ENCODE results near the gene HMGXB4. TPM values are rescaled to one million over a fixed set of nuclear protein-coding genes. Genes with fewer than 3 reads are reported as not detected.

HMGXB4 gene
- total and polyA plus RNA-seq, 4 donors: 4.0 to 9.9 (median 7.5) TPM

GRCh38 chr22:35334004-35334403, 76.7 kb downstream of the HMGXB4 start (continued):
- TF ChIP-seq, protein P1, sequence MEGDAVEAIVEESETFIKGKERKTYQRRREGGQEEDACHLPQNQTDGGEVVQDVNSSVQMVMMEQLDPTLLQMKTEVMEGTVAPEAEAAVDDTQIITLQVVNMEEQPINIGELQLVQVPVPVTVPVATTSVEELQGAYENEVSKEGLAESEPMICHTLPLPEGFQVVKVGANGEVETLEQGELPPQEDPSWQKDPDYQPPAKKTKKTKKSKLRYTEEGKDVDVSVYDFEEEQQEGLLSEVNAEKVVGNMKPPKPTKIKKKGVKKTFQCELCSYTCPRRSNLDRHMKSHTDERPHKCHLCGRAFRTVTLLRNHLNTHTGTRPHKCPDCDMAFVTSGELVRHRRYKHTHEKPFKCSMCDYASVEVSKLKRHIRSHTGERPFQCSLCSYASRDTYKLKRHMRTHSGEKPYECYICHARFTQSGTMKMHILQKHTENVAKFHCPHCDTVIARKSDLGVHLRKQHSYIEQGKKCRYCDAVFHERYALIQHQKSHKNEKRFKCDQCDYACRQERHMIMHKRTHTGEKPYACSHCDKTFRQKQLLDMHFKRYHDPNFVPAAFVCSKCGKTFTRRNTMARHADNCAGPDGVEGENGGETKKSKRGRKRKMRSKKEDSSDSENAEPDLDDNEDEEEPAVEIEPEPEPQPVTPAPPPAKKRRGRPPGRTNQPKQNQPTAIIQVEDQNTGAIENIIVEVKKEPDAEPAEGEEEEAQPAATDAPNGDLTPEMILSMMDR (IDR thresholded peaks at IDR 0.05; ENCODE audit: low read depth, low read length, missing input control): no peak
- TF ChIP-seq RAD21 (IDR thresholded peaks at IDR 0.05) (no peak), YY1 (IDR thresholded peaks at IDR 0.05) (no peak), FOXA2 (IDR thresholded peaks at IDR 0.05) (no peak), HNF4G (IDR thresholded peaks at IDR 0.05) (no peak), GABPA (IDR thresholded peaks at IDR 0.05 in 1 of 2, conservative IDR thresholded peaks at IDR 0.05 in 1 of 2) (no peak), TAF1 (conservative IDR thresholded peaks at IDR 0.05) (no peak), SP1 (IDR thresholded peaks at IDR 0.05) (no peak), EGR1 (IDR thresholded peaks at IDR 0.05; ENCODE audit: low read depth in 2 of 2) (no peak)
- TF ChIP-seq, protein P2, sequence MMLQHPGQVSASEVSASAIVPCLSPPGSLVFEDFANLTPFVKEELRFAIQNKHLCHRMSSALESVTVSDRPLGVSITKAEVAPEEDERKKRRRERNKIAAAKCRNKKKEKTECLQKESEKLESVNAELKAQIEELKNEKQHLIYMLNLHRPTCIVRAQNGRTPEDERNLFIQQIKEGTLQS (IDR thresholded peaks at IDR 0.05): no peak

DNA sequence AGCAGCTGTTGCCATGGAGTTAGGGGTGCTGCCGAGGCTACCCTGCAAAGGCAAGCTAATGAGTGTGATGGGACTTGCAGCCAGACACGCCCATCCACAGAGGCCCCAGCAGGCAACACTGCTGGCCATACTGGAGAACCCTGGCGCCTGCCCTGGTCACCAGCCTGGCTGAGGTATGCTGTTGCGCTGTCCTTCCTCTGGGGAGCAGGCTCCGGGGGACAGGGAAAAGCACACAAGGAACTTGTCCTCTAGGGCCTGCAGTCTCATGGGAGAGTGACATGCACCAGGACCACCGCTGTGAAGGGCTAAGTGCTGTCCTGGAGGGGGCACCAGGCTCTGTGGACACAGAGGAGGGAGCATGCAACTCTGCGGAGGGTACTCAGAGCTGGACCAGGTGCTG, 78.2 kb downstream of the HMGXB4 start:
- no peak for DNase-seq (ENCODE audit: low spot score)

More for the DNA sequence above, 78.2 kb downstream of the HMGXB4 start:
- Histone ChIP-seq H3K9me3 (ENCODE audit: control insufficient read depth in 4 of 4, low read length in 3 of 4) (no peaks in the 10 kb centered on the region), H3K9ac (ENCODE audit: low read depth in 1 of 2, low read length in 2 of 2) (no peak overlapping the region), H3K36me3 (ENCODE audit: control insufficient read depth in 4 of 4, insufficient read depth in 3 of 4, low read depth in 1 of 4, low read length in 3 of 4) (peaks cover 23 to 78% (median 51%) of the 10 kb centered on the region in 4 donors), H3K27me3 (ENCODE audit: control insufficient read depth in 4 of 4, insufficient read depth in 4 of 4, low read length in 3 of 4) (no peaks in the 10 kb centered on the region), H3K4me3 (ENCODE audit: low read depth in 1 of 3, low read length in 3 of 3) (no peak overlapping the region), H3K27ac (ENCODE audit: low read depth in 1 of 2, low read length in 2 of 2) (no peak overlapping the region), H3K4me1 (ENCODE audit: control insufficient read depth in 4 of 4, insufficient read depth in 4 of 4, low read length in 3 of 4) (peaks cover under 1 to 7% (median 3%) of the 10 kb centered on the region in 4 donors)
- 86% methylated on average over 7 of the region's 7 CpGs for WGBS
- TF ChIP-seq JUND (IDR thresholded peaks at IDR 0.05) (no peak), EGR1 (IDR thresholded peaks at IDR 0.05; ENCODE audit: low read depth in 2 of 2) (no peak), RAD21 (IDR thresholded peaks at IDR 0.05) (no peak), HNF4G (IDR thresholded peaks at IDR 0.05) (no peak), RXRA (IDR thresholded peaks at IDR 0.05) (no peak), FOXA2 (IDR thresholded peaks at IDR 0.05) (no peak), SP1 (IDR thresholded peaks at IDR 0.05) (no peak), HNF4A (conservative IDR thresholded peaks at IDR 0.05) (no peak), FOXA1 (IDR thresholded peaks at IDR 0.05) (no peak)
- TF ChIP-seq, protein P3, sequence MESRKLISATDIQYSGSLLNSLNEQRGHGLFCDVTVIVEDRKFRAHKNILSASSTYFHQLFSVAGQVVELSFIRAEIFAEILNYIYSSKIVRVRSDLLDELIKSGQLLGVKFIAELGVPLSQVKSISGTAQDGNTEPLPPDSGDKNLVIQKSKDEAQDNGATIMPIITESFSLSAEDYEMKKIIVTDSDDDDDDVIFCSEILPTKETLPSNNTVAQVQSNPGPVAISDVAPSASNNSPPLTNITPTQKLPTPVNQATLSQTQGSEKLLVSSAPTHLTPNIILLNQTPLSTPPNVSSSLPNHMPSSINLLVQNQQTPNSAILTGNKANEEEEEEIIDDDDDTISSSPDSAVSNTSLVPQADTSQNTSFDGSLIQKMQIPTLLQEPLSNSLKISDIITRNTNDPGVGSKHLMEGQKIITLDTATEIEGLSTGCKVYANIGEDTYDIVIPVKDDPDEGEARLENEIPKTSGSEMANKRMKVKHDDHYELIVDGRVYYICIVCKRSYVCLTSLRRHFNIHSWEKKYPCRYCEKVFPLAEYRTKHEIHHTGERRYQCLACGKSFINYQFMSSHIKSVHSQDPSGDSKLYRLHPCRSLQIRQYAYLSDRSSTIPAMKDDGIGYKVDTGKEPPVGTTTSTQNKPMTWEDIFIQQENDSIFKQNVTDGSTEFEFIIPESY (IDR thresholded peaks at IDR 0.05): no peak
- TF ChIP-seq, protein P1 (IDR thresholded peaks at IDR 0.05; ENCODE audit: low read depth, low read length, missing input control): no peak
- TF ChIP-seq, protein P2 (IDR thresholded peaks at IDR 0.05): no peak

All from liver (tissue), 9 donors.